Glutamatergic neuron (in vitro differentiated cells): Measurements from ENCODE around the gene EPB41. TPM values are rescaled to one million over a fixed set of nuclear protein-coding genes. Genes with fewer than 3 reads are reported as not detected.

ENCODE experiments used
- DNase-seq: peaks from one replicate; pipeline ENCODE4 v3.0.0; 2022
- H3K27ac Mint-ChIP-seq: one replicate; pipeline ENCODE4 v1.8.0; 2020; ENCODE audit warnings: mild to moderate bottlenecking, mixed read lengths, inconsistent platforms; ENCODE audit not compliant: unreplicated experiment
- H3K27me3 Mint-ChIP-seq: one replicate; pipeline ENCODE4 v1.8.0; 2020; ENCODE audit warnings: mild to moderate bottlenecking, moderate library complexity, mixed read lengths, inconsistent platforms; ENCODE audit not compliant: unreplicated experiment
- H3K36me3 Mint-ChIP-seq: one replicate; pipeline ENCODE4 v1.8.0; 2020; ENCODE audit warnings: mild to moderate bottlenecking, mixed read lengths, inconsistent platforms; ENCODE audit not compliant: unreplicated experiment
- H3K4me1 Mint-ChIP-seq: one replicate; pipeline ENCODE4 v1.8.0; 2020; ENCODE audit warnings: mild to moderate bottlenecking, low read depth, mixed read lengths, inconsistent platforms; ENCODE audit not compliant: unreplicated experiment
- H3K4me3 Mint-ChIP-seq: one replicate; pipeline ENCODE4 v1.8.0; 2020; ENCODE audit warnings: mild to moderate bottlenecking, mixed read lengths, inconsistent platforms; ENCODE audit not compliant: unreplicated experiment
- H3K9me3 Mint-ChIP-seq: one replicate; pipeline ENCODE4 v1.8.0; 2020; ENCODE audit warnings: mild to moderate bottlenecking, moderate library complexity, mixed read lengths, inconsistent platforms; ENCODE audit not compliant: unreplicated experiment
- CTCF ChIP-seq: fragments of 200-600 bp; sonication (generic); IDR thresholded peaks from one replicate; pipeline ENCODE4 v1.5.0; 2021; ENCODE audit not compliant: partially characterized antibody, unreplicated experiment
- total RNA-seq: library from RNA; stranded (reverse); fragmentation: NEBNext Ultra II Directional; extraction: Animal tissue kit (Norgen Biotek cat#: 25700); gene quantifications from one replicate; pipeline ENCODE4 v1.2.1, GENCODE V29; 2021; ENCODE audit not compliant: unreplicated experiment

Gene EPB41
- total RNA-seq, 1 donor from 2014 or later, result 213 TPM

GRCh38 chr1:29094433-29094832, 180.1 kb downstream of the EPB41 start:
- Mint-ChIP-seq H3K4me3 (no peak overlapping the region), H3K27me3 (no peaks in the 10 kb centered on the region), H3K27ac (no peak overlapping the region), H3K36me3 (peaks cover 17% of the 10 kb centered on the region), H3K4me1 (no peaks in the 10 kb centered on the region), H3K9me3 (peaks cover 3% of the 10 kb centered on the region)
- no peak for TF ChIP-seq CTCF
- DNase-seq, result no peak

- no peaks in the 10 kb centered on the region for H3K4me1 Mint-ChIP-seq
- no peak overlapping the region for H3K4me3 Mint-ChIP-seq
- DNase-seq, result no peak
- H3K27me3 Mint-ChIP-seq, result peaks cover 2% of the 10 kb centered on the region
- no peak for TF ChIP-seq CTCF
- no peak overlapping the region for H3K27ac Mint-ChIP-seq
- H3K9me3 Mint-ChIP-seq, result peaks cover 3% of the 10 kb centered on the region
- H3K36me3 Mint-ChIP-seq, result peaks cover 12% of the 10 kb centered on the region
These were observed 180.6 kb downstream of the EPB41 start for GRCh38 chr1:29094954-29095353.

- H3K4me1 Mint-ChIP-seq, result no peaks in the 10 kb centered on the region
- no peak overlapping the region for H3K27ac Mint-ChIP-seq
- no peak for DNase-seq
- peaks cover 7% of the 10 kb centered on the region for H3K36me3 Mint-ChIP-seq
- no peak overlapping the region for H3K4me3 Mint-ChIP-seq
- peaks cover 3% of the 10 kb centered on the region for H3K9me3 Mint-ChIP-seq
- TF ChIP-seq CTCF, result no peak
- H3K27me3 Mint-ChIP-seq, result peaks cover 2% of the 10 kb centered on the region
These were observed 182.0 kb downstream of the EPB41 start for GRCh38 chr1:29096231-29096886.

- no peaks in the 10 kb centered on the region for H3K36me3 Mint-ChIP-seq
- H3K27me3 Mint-ChIP-seq, result peaks cover 2% of the 10 kb centered on the region
- H3K27ac Mint-ChIP-seq, result no peak overlapping the region
- H3K4me3 Mint-ChIP-seq, result no peak overlapping the region
- TF ChIP-seq CTCF, result no peak
- no peaks in the 10 kb centered on the region for H3K9me3 Mint-ChIP-seq
- no peak for DNase-seq
- no peaks in the 10 kb centered on the region for H3K4me1 Mint-ChIP-seq
These were observed 184.9 kb downstream of the EPB41 start for GRCh38 chr1:29099286-29099685.

GRCh38 chr1:29100487-29100886, 186.1 kb downstream of the EPB41 start:
- DNase-seq, result no peak
- H3K36me3 Mint-ChIP-seq, result no peaks in the 10 kb centered on the region
- H3K4me3 Mint-ChIP-seq, result no peak overlapping the region
- no peak for TF ChIP-seq CTCF
- H3K27me3 Mint-ChIP-seq, result peaks cover 2% of the 10 kb centered on the region
- H3K9me3 Mint-ChIP-seq, result no peaks in the 10 kb centered on the region
- no peak overlapping the region for H3K27ac Mint-ChIP-seq
- H3K4me1 Mint-ChIP-seq, result no peaks in the 10 kb centered on the region
